LNCAP (cell line): Measurements from ENCODE around the gene SERINC5.

Source experiments
- TF ChIP-seq, protein P1 (sequence below): fragments of 450-650 bp; IDR thresholded peaks from 2 replicates; pipeline ENCODE4 v1.5.1; 2017; ENCODE audit warnings: mild to moderate bottlenecking

Gene SERINC5

DNA sequence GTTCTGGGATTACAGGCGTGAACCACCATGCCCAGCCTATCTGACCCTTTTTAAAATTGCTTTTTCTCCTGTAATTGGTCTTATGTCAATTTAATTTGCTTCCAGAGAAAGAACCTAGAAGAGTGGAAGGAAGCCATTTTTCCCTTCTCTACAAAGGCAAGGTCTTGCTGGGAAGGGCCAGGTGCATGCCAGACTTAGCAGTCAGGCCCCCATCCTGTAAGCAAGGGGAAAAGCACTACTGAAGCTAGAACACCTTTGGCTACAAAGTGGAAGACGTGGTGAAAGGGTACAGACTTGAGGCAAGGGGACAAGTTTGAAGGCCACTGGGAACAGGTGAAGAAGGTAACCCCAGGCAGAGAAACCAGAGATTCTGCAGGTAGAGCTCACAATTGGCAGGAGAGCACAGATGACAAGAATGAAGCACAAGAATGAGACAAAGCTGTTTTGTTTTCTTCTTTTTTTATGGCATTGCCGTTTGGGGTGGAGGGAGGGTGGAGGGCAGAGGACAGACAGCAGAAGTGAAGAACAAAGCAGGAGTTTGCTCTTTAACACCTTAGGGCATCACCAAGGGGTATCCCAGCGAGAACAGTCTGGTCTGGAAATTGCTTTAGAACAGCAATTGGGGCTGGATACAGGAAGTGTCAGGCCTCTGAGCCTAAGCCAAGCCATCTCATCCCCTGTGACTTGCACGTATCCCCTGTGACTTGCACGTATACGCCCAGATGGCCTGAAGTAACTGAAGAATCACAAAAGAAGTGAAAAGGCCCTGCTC is 72.9 kb downstream of the SERINC5 start:
- TF ChIP-seq, protein P1, sequence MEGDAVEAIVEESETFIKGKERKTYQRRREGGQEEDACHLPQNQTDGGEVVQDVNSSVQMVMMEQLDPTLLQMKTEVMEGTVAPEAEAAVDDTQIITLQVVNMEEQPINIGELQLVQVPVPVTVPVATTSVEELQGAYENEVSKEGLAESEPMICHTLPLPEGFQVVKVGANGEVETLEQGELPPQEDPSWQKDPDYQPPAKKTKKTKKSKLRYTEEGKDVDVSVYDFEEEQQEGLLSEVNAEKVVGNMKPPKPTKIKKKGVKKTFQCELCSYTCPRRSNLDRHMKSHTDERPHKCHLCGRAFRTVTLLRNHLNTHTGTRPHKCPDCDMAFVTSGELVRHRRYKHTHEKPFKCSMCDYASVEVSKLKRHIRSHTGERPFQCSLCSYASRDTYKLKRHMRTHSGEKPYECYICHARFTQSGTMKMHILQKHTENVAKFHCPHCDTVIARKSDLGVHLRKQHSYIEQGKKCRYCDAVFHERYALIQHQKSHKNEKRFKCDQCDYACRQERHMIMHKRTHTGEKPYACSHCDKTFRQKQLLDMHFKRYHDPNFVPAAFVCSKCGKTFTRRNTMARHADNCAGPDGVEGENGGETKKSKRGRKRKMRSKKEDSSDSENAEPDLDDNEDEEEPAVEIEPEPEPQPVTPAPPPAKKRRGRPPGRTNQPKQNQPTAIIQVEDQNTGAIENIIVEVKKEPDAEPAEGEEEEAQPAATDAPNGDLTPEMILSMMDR, result no peak

DNA sequence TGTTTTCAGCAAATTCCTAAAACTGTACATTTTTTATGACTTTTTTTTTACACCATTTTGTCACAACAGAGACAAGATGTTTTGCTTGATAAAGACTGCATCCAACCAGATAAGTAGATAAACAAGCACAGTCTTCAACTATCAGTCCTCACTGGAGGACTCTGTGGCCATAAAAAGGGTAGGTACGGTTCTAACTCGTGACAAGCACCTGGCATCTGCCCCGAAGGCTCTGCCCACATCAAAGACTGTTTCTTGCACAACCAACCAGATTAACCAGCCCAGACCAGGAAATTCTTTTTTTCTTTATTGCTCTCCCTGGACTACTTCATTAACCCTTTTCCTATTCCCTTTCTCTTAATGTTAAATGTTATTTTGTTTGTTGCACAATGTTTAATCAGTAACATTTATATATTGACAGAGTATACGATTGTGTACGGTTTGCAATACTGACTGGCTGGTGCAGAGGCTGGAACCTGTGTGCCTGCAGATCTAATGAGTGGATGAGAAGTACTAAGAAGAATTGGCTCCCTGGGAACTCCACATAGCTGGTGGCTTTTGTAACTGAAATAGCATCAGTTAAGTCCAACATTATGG is 74.1 kb downstream of the SERINC5 start:
- TF ChIP-seq, protein P1, result no peak

DNA sequence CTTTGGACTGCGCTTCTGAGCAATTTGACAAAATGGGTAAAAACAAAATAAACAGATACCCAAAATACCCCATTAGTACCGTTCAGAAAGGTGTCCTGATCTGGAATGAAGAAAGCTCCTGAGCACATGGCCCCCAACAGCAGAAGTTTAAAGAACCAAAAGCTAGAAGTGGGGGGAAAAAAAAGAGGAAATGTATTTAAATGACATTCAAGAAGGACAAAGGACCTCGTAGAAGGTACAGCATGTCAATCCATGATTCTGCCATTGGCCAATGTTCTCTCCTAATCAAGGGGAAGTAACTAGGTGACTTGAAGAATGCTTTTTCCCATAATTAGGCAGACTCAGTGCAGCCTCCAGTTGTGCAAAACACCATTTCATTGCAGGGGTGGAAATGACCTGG is 78.6 kb downstream of the SERINC5 start:
- TF ChIP-seq, protein P1, result no peak

DNA sequence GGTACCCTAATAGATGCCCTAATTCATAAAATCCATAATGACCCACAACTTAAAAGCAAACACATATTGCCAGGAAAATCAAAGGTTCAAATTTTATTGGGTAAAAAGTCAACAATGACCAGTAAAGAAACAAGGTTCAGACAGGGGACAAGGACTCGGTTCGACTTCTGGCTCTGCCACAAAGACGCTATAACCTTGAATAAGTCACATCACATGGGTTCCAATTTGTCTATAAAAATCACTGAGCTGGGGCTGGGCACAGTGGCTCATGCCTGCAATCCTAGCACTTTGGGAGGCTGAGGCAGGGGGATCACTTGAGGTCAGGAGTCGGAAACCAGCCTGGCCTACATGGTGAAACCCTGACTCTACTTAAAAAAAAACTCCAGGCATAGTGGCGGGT is 80.5 kb downstream of the SERINC5 start:
- TF ChIP-seq, protein P1, result no peak

DNA sequence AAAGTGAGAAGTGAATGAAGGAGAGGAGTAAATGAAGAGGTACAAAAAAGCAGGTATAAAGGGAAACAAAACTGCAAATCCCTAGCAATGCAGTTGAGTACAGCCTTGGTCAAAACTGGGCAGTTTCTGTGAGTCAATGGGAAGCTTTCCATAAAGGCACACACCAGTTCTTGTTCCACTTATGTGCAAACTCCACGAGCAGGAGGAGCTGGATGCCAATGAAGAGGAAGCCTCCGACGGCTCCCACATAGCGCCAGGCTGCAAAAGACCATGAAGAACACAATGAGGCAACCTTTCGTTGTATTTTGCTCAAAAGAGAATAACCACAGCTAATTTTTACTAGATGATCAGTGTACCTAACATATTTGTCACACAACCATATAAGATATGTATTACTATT is 81.1 kb downstream of the SERINC5 start:
- TF ChIP-seq, protein P1, result no peak

DNA sequence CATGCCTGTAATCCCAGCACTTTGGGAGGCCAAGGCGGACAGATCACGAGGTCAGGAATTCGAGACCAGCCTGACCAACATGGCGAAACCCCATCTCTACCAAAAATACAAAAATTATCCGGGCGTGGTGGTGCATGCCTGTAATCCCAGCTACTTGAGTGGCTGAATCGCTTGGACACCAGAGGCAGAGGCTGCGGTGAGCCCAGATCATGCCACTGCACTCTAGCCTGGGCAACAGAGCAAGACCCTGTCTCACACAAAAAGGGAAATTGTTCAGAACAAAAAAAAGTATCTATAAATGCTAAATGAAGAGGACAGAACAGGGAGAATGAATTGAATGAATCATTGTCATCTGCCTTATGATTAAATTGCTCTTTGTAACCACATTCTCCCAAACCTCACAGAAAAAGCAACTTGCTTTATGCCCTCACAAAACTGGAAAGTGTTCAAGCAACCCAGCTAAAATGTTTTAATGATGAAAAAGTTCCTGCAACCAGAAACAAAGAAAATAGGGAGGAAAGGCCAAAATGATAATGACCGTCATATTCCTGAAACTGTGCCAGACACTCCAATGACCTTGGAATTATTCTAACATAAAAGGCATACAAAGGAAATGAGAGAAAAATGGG is 83.7 kb downstream of the SERINC5 start:
- TF ChIP-seq, protein P1, result no peak

DNA sequence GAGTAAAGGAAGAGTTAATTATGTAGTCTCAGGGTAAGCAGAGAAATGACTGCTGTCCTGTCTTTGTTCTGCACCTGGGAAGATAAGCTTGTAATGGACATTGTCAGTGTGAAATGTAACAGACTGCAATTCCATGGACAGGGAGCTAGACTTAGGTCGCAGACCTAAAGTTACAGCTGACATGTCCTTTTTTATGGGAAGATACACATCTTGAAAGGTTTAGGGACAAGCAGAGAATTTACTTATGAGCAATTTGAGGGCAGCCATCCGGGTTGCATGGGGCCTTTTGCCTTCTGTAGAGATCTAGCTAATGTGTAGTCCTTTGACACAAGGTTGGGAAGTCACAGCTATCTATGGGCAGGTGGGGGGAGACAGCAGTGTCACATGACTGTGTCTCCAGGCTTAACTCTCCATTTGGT is 85.7 kb downstream of the SERINC5 start:
- TF ChIP-seq, protein P1, result no peak
